Effector memory CD4-positive, alpha-beta T cell (primary cell): ENCODE data around the gene MRPS9.

Experiments
- DNase-seq, 3 donors: peaks; one replicate each; pipeline ENCODE4 v3.0.0-alpha.2; 2020
- H3K27ac ChIP-seq: 2 replicates; pipeline ENCODE4 v1.7.0; 2013; ENCODE audit warnings: mild to moderate bottlenecking, low read length, moderate library complexity; ENCODE audit not compliant: insufficient read depth, poor library complexity, severe bottlenecking
- H3K27me3 ChIP-seq: replicated peaks from 2 replicates; pipeline ENCODE4 v1.7.0; 2013; ENCODE audit warnings: mild to moderate bottlenecking, low read length; ENCODE audit not compliant: insufficient read depth, control insufficient read depth, poor library complexity, severe bottlenecking
- H3K36me3 ChIP-seq: 2 replicates; pipeline ENCODE4 v1.7.0; 2013; ENCODE audit warnings: mild to moderate bottlenecking, low read length, moderate library complexity; ENCODE audit not compliant: control insufficient read depth, insufficient read depth
- H3K4me1 ChIP-seq: 2 replicates; pipeline ENCODE4 v1.7.0; 2013; ENCODE audit warnings: low read length, mild to moderate bottlenecking; ENCODE audit not compliant: control insufficient read depth, insufficient read depth, poor library complexity, severe bottlenecking
- H3K4me3 ChIP-seq: 2 replicates; pipeline ENCODE4 v1.7.0; 2013; ENCODE audit warnings: low read length, low read depth, mild to moderate bottlenecking; ENCODE audit not compliant: insufficient read depth, poor library complexity, severe bottlenecking
- H3K9me3 ChIP-seq: 2 replicates; pipeline ENCODE4 v1.7.0; 2013; ENCODE audit warnings: mild to moderate bottlenecking, low read length, moderate library complexity; ENCODE audit not compliant: control insufficient read depth

The MRPS9 gene

DNA sequence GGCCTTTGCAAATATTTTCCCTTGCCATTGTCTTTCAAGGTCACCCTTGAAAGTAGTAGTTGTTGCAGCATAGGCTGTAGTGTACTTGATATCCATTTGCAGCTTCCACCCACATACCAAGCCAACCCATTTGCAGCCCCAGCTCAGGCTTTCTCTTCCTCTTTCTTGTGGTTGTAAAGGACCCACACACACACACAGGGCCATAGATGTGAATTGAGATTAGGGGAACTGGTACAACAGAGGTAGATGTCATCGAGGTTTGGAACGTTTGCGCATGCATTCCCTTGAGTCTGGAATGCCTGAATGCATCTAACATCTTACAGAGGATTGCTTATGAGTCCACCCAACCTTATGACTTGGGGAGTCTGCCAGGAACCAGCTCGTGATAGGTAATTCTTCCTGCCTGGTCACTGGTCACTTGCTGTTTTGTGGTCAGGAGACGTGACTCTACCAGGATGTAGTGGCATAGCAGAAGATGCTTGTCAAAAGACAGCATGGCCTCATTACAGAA, 91.9 kb downstream of the MRPS9 start:
- no peak overlapping the region for H3K4me3 ChIP-seq
- H3K9me3 ChIP-seq = no peaks in the 10 kb centered on the region
- no peak for DNase-seq
- no peaks in the 10 kb centered on the region for H3K27me3 ChIP-seq
- H3K36me3 ChIP-seq = no peaks in the 10 kb centered on the region
- H3K27ac ChIP-seq = no peak overlapping the region
- no peaks in the 10 kb centered on the region for H3K4me1 ChIP-seq

DNA sequence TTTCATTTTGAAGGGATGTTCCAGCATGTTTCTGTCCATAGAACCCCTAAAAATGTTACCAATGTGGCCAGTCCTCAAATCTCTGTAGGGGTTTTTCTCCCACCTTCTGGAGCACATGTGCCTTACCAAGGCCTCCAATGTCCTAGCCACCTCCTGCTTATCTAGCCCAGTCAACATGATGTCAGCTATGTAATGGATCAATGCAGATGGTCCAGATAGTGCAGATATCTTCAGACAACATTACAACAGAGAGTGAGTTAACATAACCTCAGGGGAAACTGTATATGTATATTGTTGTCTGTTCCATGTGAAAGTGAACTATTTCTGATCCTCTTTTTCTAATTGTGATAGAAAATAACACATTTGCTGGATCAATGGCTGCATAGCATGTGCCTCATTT, 92.7 kb downstream of the MRPS9 start:
- Histone ChIP-seq H3K27ac (no peak overlapping the region), H3K9me3 (no peaks in the 10 kb centered on the region), H3K36me3 (no peaks in the 10 kb centered on the region), H3K27me3 (no peaks in the 10 kb centered on the region), H3K4me1 (no peaks in the 10 kb centered on the region), H3K4me3 (no peak overlapping the region)
- DNase-seq = no peak

DNA sequence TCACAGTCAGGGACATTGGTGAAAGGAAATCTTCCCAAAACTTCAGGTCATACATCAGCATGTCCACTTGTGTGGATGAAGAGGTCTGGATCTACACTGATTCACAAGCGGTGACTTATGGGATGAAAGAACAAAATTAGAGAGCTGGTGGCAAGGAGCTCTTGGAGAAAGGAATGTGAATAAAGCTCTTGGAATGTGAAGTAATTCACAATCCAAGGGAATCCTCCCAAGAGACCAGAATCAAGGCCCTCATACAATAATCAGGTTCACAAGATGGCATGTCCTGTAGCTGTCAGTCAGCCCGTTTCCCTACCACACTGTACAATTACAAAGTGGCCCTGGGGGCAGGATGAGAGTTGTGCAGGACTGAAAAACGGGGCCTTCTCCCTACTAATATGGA, 96.2 kb downstream of the MRPS9 start:
- no peaks in the 10 kb centered on the region for H3K9me3 ChIP-seq
- H3K27me3 ChIP-seq = no peaks in the 10 kb centered on the region
- H3K4me3 ChIP-seq = no peak overlapping the region
- H3K27ac ChIP-seq = no peak overlapping the region
- no peaks in the 10 kb centered on the region for H3K4me1 ChIP-seq
- no peaks in the 10 kb centered on the region for H3K36me3 ChIP-seq
- DNase-seq = no peak

DNA sequence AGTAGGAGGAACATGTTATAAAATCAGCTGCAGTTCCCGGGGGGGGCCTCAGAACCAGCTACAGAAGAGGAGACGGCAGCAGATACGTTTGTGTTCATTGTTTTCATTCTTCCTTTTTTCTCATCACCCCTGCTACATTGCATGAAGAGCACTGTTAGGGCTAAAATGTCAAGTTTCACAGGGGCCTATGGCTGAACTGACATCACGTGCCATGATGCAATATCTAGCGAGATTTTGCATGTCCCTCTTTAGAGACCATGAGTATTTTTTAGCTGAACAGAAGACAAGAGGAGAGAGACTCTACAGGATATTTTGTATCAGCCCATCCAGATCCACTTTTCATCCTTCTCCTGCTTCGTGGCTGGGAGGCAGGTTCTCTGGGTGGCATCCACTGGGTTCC, 97.6 kb downstream of the MRPS9 start:
- no peak overlapping the region for H3K27ac ChIP-seq
- no peak overlapping the region for H3K4me3 ChIP-seq
- DNase-seq = no peak
- H3K27me3 ChIP-seq = no peaks in the 10 kb centered on the region
- H3K9me3 ChIP-seq = no peaks in the 10 kb centered on the region
- H3K36me3 ChIP-seq = no peaks in the 10 kb centered on the region
- H3K4me1 ChIP-seq = no peaks in the 10 kb centered on the region

DNA sequence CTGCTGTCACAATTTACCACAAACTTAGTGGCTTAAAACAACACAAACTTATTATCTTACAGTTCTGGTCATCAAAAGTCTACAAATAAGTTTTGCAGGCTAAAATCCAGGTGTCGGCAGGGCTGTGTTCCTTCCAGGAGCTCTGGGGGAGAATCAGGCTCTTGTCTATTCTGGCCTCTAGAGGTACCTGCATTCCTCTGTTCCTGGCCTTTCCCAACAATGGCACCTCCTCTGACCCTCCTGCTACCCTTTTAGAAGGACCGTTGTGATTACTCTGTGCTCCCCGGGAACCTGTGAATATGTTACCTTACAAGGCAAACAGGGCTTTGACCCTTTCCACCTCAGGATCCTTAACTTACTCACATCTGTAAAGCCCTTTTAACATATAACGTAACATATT, 98.5 kb downstream of the MRPS9 start:
- Histone ChIP-seq H3K27ac (no peak overlapping the region), H3K4me1 (no peaks in the 10 kb centered on the region), H3K36me3 (no peaks in the 10 kb centered on the region), H3K9me3 (no peaks in the 10 kb centered on the region), H3K4me3 (no peak overlapping the region), H3K27me3 (no peaks in the 10 kb centered on the region)
- DNase-seq = no peak

DNA sequence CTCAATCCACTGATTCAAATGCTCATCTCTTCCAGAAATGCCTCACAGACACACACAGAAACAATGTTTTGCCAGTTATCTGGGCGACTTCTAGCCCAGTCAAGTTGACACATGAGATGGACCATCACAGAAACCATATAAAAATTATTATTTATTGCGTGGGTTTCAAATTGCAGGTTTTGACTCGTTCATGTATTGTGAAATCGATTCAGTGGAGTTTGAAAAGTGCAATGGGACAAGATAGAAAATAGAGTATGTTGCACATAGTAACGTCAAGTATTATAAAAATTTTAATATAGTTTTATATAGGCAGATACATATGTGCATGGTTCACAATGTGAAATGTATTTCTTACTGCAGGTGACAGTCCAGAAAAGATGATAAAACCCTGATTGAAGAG, 100.8 kb downstream of the MRPS9 start:
- Histone ChIP-seq H3K27ac (no peak overlapping the region), H3K36me3 (no peaks in the 10 kb centered on the region), H3K4me3 (no peak overlapping the region), H3K27me3 (peaks cover 5% of the 10 kb centered on the region), H3K9me3 (no peaks in the 10 kb centered on the region), H3K4me1 (no peaks in the 10 kb centered on the region)
- no peak for DNase-seq

DNA sequence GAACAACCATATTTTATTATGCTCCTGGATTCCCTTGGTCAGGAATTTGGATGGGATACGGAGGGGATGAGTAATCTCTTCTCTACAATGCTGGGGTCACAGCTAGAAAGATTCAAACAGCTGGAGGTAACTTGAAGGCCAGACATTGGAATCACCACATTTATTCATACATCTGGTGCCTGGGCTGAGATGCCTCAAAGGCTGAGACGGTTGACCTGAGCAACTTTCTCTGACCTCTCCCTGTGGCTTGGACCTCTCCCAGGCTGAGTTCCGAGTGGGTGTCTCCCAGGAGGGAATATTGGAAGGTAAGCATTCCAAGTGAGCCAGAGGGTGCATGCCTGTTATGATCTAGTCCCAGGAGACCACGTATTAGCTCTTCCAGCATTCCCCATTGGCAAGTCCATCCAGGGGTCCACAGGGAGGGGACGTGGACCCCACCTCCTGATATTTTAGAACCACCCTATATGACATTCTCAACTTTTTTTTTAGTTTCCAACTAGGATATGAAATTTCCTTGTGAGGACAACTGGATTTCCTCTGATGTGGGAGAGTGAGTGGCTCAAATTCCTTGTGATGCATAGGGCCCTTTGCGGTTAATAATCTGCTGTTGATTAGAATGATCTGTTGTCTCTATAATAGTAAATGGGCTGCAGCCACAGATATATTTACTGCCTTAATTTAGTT, 101.8 kb downstream of the MRPS9 start:
- DNase-seq = no peak
- Histone ChIP-seq H3K36me3 (no peaks in the 10 kb centered on the region), H3K4me1 (peaks cover 4% of the 10 kb centered on the region), H3K4me3 (no peak overlapping the region), H3K27ac (no peak overlapping the region), H3K27me3 (peaks cover 6% of the 10 kb centered on the region), H3K9me3 (no peaks in the 10 kb centered on the region)

DNA sequence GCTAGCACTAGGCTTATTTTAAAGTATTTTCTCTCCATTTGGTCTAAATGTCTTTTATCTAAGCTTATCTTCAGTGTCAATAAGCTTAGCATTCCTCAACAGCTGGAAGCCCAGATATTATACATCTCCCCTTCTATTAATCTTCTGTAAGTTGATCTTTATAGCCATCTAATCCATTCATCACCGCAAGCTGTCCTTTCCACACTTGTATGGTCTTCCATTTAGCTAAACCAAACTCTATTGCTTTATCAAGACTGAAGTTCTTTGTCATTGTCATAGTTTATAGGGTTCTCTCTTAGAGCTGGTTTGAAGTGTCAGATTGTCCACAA, 102.3 kb downstream of the MRPS9 start:
- Histone ChIP-seq H3K4me3 (no peak overlapping the region), H3K36me3 (no peaks in the 10 kb centered on the region), H3K9me3 (no peaks in the 10 kb centered on the region), H3K27me3 (peaks cover 6% of the 10 kb centered on the region), H3K4me1 (peaks cover 4% of the 10 kb centered on the region), H3K27ac (no peak overlapping the region)
- no peak for DNase-seq

DNA sequence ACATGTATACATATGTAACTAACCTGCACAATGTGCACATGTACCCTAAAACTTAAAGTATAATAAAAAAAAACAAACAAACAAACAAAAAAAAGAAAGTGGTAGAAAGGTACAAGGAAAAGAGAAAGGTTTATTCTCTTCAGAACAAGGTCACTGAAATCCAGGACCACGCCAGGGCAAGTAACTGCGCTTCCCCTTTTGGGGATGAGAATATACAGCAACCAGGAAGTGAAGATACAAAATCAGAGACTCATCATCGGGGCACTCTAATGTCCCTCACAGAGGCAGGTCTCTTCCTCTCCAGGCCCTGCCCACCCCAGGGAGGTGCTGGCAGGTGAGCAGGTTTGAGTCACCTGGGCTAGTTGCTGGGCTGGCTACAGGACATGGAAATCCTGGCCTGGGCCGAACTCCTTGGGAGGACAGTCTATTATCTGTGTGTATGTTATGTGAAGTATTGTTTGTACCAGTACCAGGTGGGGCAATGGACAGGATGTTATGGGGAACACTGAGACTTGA, 103.3 kb downstream of the MRPS9 start:
- H3K27me3 ChIP-seq = peaks cover 11% of the 10 kb centered on the region
- H3K27ac ChIP-seq = no peak overlapping the region
- H3K9me3 ChIP-seq = no peaks in the 10 kb centered on the region
- H3K4me1 ChIP-seq = peaks cover 4% of the 10 kb centered on the region
- DNase-seq = no peak
- H3K36me3 ChIP-seq = no peaks in the 10 kb centered on the region
- no peak overlapping the region for H3K4me3 ChIP-seq

DNA sequence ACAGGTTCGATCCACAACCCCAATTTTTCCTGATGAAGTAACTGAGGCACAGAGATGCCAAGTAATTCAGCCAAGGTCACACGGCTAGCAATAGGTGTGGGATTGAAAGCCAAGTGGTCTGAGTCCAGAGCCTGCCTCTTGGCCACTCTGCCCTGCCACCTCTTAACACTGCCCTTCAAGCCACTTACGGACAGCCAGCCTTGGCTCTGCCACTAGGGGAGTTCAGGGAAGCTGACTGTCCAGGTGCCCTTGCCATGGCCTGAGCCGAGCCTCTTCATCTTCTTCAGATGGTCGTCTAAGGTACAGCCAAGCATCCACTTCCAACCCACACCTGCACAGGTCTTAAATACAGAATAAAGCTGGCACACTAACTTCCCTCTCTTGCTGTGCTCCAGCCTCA, 104.4 kb downstream of the MRPS9 start:
- no peak overlapping the region for H3K4me3 ChIP-seq
- H3K27me3 ChIP-seq = peaks cover 11% of the 10 kb centered on the region
- peaks cover 4% of the 10 kb centered on the region for H3K4me1 ChIP-seq
- no peak overlapping the region for H3K27ac ChIP-seq
- no peaks in the 10 kb centered on the region for H3K9me3 ChIP-seq
- no peaks in the 10 kb centered on the region for H3K36me3 ChIP-seq
- DNase-seq = no peak
